ENCODE results near the gene CORO1C. TPM values are rescaled to one million over a fixed set of nuclear protein-coding genes. Genes with fewer than 3 reads are reported as not detected.

The CORO1C gene
- total and polyA plus RNA-seq, 9 of the 15 experiments (the other 6 are each of a cell fraction or from before 2014, with no cell fraction given), result 55.2 to 280 (median 150) TPM

DNA sequence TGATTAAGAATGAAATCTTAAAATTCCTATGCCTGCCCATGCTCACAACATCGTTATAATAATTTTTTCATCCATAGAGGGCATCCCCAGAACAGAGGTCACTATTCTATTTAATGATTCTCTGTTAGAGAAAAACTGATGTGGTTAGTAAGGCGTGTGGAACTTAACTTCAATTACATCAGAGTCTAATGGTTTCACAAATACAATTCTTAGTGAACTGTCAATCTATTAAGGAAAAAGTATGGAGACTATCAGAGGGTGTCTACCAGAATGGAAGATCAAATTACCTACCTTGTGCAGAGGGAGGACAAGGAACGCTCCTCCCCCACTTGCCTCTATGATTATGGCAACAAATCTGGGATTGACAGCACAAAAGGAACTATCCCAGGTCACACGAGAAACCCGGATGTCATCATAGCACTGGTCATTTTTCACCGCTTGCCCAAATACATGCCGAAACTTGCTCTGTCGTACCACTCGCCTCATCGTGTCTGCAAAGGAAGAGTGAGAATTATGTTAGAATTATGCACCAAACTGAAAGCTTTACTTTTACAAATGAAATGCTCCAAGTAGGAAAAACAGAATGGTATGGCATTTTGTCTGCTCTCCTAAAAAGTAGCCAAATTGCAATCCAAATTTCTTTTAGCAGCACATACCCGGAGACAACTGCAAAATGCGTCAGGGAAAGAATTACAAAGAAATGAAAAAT is 30.3 kb downstream of the CORO1C start (continued):
- TF ChIP-seq, protein P1, sequence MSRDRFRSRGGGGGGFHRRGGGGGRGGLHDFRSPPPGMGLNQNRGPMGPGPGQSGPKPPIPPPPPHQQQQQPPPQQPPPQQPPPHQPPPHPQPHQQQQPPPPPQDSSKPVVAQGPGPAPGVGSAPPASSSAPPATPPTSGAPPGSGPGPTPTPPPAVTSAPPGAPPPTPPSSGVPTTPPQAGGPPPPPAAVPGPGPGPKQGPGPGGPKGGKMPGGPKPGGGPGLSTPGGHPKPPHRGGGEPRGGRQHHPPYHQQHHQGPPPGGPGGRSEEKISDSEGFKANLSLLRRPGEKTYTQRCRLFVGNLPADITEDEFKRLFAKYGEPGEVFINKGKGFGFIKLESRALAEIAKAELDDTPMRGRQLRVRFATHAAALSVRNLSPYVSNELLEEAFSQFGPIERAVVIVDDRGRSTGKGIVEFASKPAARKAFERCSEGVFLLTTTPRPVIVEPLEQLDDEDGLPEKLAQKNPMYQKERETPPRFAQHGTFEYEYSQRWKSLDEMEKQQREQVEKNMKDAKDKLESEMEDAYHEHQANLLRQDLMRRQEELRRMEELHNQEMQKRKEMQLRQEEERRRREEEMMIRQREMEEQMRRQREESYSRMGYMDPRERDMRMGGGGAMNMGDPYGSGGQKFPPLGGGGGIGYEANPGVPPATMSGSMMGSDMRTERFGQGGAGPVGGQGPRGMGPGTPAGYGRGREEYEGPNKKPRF (IDR thresholded peaks at IDR 0.05; ENCODE audit: low read depth, low read length), result no peak
- TF ChIP-seq C11orf30 (IDR thresholded peaks at IDR 0.05; ENCODE audit: low read depth) (no peak), JUND (IDR thresholded peaks at IDR 0.05; ENCODE audit: borderline replicate concordance, low read depth, low read length) (no peak), JUND (tag; IDR thresholded peaks at IDR 0.05; ENCODE audit: borderline replicate concordance, low read depth, low read length) (0 out of 3 replicates have a peak, but pooled peaks have one; percentile 20), NR2C2 (CRISPR knock-in tag; IDR thresholded peaks at IDR 0.05) (no peak), NR2C2 (tag; IDR thresholded peaks at IDR 0.05) (peak; percentile 55)
- TF ChIP-seq, protein P2, sequence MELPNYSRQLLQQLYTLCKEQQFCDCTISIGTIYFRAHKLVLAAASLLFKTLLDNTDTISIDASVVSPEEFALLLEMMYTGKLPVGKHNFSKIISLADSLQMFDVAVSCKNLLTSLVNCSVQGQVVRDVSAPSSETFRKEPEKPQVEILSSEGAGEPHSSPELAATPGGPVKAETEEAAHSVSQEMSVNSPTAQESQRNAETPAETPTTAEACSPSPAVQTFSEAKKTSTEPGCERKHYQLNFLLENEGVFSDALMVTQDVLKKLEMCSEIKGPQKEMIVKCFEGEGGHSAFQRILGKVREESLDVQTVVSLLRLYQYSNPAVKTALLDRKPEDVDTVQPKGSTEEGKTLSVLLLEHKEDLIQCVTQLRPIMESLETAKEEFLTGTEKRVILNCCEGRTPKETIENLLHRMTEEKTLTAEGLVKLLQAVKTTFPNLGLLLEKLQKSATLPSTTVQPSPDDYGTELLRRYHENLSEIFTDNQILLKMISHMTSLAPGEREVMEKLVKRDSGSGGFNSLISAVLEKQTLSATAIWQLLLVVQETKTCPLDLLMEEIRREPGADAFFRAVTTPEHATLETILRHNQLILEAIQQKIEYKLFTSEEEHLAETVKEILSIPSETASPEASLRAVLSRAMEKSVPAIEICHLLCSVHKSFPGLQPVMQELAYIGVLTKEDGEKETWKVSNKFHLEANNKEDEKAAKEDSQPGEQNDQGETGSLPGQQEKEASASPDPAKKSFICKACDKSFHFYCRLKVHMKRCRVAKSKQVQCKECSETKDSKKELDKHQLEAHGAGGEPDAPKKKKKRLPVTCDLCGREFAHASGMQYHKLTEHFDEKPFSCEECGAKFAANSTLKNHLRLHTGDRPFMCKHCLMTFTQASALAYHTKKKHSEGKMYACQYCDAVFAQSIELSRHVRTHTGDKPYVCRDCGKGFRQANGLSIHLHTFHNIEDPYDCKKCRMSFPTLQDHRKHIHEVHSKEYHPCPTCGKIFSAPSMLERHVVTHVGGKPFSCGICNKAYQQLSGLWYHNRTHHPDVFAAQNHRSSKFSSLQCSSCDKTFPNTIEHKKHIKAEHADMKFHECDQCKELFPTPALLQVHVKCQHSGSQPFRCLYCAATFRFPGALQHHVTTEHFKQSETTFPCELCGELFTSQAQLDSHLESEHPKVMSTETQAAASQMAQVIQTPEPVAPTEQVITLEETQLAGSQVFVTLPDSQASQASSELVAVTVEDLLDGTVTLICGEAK (IDR thresholded peaks at IDR 0.05), result peak; percentile 26; the same call in 1 of the 2 replicates
- TF ChIP-seq, protein P2 (CRISPR knock-in tag; IDR thresholded peaks at IDR 0.05), result no peak
